Measurements from ENCODE around the gene TRNT1.

Gene TRNT1

GRCh38 chr3:3179407-3180094 is 52.8 kb downstream of the TRNT1 start, which contains the start of gene CRBN:
Gene CRBN (minus strand): TSS chr3:3179691. CDS start chr3:3179687, 4 bp downstream.
- peak; percentile 89 for DNase-seq

- no peak for DNase-seq
These were observed 53.7 kb downstream of the TRNT1 start for GRCh38 chr3:3180456-3180855.

- DNase-seq: no peak
These were observed 58.1 kb downstream of the TRNT1 start for GRCh38 chr3:3184876-3185275.

GRCh38 chr3:3189102-3189727 is 62.5 kb downstream of the TRNT1 start:
- no peak for DNase-seq

- no peak for DNase-seq
These were observed 63.2 kb downstream of the TRNT1 start for GRCh38 chr3:3189961-3190360.

GRCh38 chr3:3191675-3192285 is 65.0 kb downstream of the TRNT1 start:
- DNase-seq: no peak

- no peak for DNase-seq
These were observed 65.5 kb downstream of the TRNT1 start for GRCh38 chr3:3192286-3192675.

GRCh38 chr3:3194861-3195260 is 68.1 kb downstream of the TRNT1 start:
- no peak for DNase-seq

- no peak for DNase-seq
These were observed 69.6 kb downstream of the TRNT1 start for GRCh38 chr3:3196148-3196861.

Measured in stimulated activated CD4-positive, alpha-beta T cell treated with anti-CD3 and anti-CD28 coated beads, Interleukin-4, amount 100 ng/mL, for 24 hours (primary cell).